ENCODE results near the gene DTNBP1.

DTNBP1 gene

GRCh38 chr6:15623276-15624116, 39.3 kb downstream of the DTNBP1 start:
- TF ChIP-seq SIN3A (IDR thresholded peaks at IDR 0.05; ENCODE audit: borderline replicate concordance, insufficient read depth, low read length) (no peak), POLR2AphosphoS5 (IDR thresholded peaks at IDR 0.05; ENCODE audit: low read depth, low read length) (no peak), REST (IDR thresholded peaks at IDR 0.05; ENCODE audit: insufficient read depth in 1 of 2, low read depth in 2 of 2, low read length in 2 of 2) (no peak), TAF1 (IDR thresholded peaks at IDR 0.05; ENCODE audit: borderline replicate concordance, insufficient read depth, low read length) (no peak), FOXP2 (optimal IDR thresholded peaks at IDR 0.05; ENCODE audit: borderline replicate concordance, extremely low read depth, extremely low read length, insufficient read depth) (no peak)

- TF ChIP-seq SIN3A (IDR thresholded peaks at IDR 0.05; ENCODE audit: borderline replicate concordance, insufficient read depth, low read length) (no peak), REST (IDR thresholded peaks at IDR 0.05; ENCODE audit: insufficient read depth in 1 of 2, low read depth in 2 of 2, low read length in 2 of 2) (no peak), POLR2AphosphoS5 (IDR thresholded peaks at IDR 0.05; ENCODE audit: low read depth, low read length) (no peak), TAF1 (IDR thresholded peaks at IDR 0.05; ENCODE audit: borderline replicate concordance, insufficient read depth, low read length) (no peak), FOXP2 (optimal IDR thresholded peaks at IDR 0.05; ENCODE audit: borderline replicate concordance, extremely low read depth, extremely low read length, insufficient read depth) (no peak)
These were observed 40.6 kb downstream of the DTNBP1 start for GRCh38 chr6:15622045-15622740.

- TF ChIP-seq POLR2AphosphoS5 (IDR thresholded peaks at IDR 0.05; ENCODE audit: low read depth, low read length): no peak
- TF ChIP-seq REST (IDR thresholded peaks at IDR 0.05; ENCODE audit: insufficient read depth in 1 of 2, low read depth in 2 of 2, low read length in 2 of 2): no peak
- TF ChIP-seq SIN3A (IDR thresholded peaks at IDR 0.05; ENCODE audit: borderline replicate concordance, insufficient read depth, low read length): no peak
- TF ChIP-seq FOXP2 (optimal IDR thresholded peaks at IDR 0.05; ENCODE audit: borderline replicate concordance, extremely low read depth, extremely low read length, insufficient read depth): no peak
- TF ChIP-seq TAF1 (IDR thresholded peaks at IDR 0.05; ENCODE audit: borderline replicate concordance, insufficient read depth, low read length): no peak
These were observed 41.4 kb downstream of the DTNBP1 start for GRCh38 chr6:15621203-15622044.

GRCh38 chr6:15620611-15621010, 42.2 kb downstream of the DTNBP1 start:
- no peak for TF ChIP-seq SIN3A (IDR thresholded peaks at IDR 0.05; ENCODE audit: borderline replicate concordance, insufficient read depth, low read length)
- no peak for TF ChIP-seq TAF1 (IDR thresholded peaks at IDR 0.05; ENCODE audit: borderline replicate concordance, insufficient read depth, low read length)
- TF ChIP-seq FOXP2 (optimal IDR thresholded peaks at IDR 0.05; ENCODE audit: borderline replicate concordance, extremely low read depth, extremely low read length, insufficient read depth): no peak
- TF ChIP-seq POLR2AphosphoS5 (IDR thresholded peaks at IDR 0.05; ENCODE audit: low read depth, low read length): no peak
- no peak for TF ChIP-seq REST (IDR thresholded peaks at IDR 0.05; ENCODE audit: insufficient read depth in 1 of 2, low read depth in 2 of 2, low read length in 2 of 2)

All from PFSK-1 (cell line).